ENCODE measurements around the gene NOD1. TPM values are rescaled to one million over a fixed set of nuclear protein-coding genes. Genes with fewer than 3 reads are reported as not detected.
"Not testable (repeated sequence)": the region's sequence is repeated elsewhere in the genome, so short reads cannot be mapped to it uniquely, and the experiment has no call there.

NOD1 gene
- total and polyA plus RNA-seq, 2 of the 8 experiments (the other 6 are each of a cell fraction or from before 2014, with no cell fraction given), result 3.8 to 6.5 TPM

DNA sequence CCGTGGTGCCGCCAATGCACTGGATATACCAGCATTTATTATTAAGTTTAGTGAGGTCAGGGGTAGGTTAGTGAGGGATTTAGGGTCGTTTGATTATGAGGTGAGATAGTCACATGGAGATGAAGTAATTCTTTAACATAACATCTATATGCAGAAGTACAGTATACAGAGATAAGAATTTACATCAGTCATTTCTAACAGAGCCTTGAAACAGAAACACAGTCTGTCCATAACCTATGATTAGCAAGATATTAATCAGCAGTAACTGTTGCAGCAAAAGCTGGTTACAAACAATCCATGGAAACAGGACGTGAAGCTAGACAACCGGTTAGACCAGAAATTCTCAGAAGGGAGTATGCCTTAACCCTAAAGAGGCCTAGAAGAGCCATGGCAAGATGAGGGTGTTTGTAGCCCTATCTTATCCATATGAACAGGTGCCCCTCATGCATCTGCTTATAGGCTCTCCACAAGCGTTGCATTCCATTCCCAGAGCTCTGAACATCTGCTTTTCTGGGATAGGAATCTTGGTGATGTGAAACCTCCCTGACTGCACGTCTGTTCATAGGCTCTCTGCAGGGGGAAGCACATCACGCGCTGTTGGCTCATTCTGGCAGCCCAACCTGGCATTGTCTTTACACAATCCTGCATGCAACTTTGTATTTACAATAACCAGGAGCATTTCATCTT, 30.7 kb upstream of the NOD1 start:
- H3K9ac ChIP-seq (replicated peaks in 1 of 4; ENCODE audit: extremely low read depth in 1 of 4, low read depth in 3 of 4, low read length in 3 of 4); H3K4ac ChIP-seq (replicated peaks; ENCODE audit: insufficient read length, low read depth, low read length); H4K20me1 ChIP-seq (replicated peaks in 1 of 2; ENCODE audit: control insufficient read depth in 1 of 2, insufficient read depth in 2 of 2, low read length in 2 of 2); H3K23ac ChIP-seq (ENCODE audit: insufficient read length); H3K27me3 ChIP-seq (replicated peaks in 1 of 4; ENCODE audit: control insufficient read depth in 3 of 4, extremely low read depth in 1 of 4, insufficient read depth in 3 of 4, low read length in 3 of 4); H4K91ac ChIP-seq (replicated peaks; ENCODE audit: insufficient read length, low read length); H3K27ac ChIP-seq (ENCODE audit: low read depth, low read length); H2BK20ac ChIP-seq (ENCODE audit: low read length); H3K56ac ChIP-seq (replicated peaks; ENCODE audit: insufficient read length, low read depth, low read length); H2BK5ac ChIP-seq (ENCODE audit: low read depth, low read length); H3K36me3 ChIP-seq (ENCODE audit: control insufficient read depth in 2 of 4, insufficient read depth in 4 of 4, low read length in 3 of 4); H4K5ac ChIP-seq (ENCODE audit: insufficient read length, low read depth, low read length); H3K14ac ChIP-seq (ENCODE audit: insufficient read length); H3K9me3 ChIP-seq (ENCODE audit: insufficient read depth in 2 of 2, low read depth in 1 of 2, low read length in 1 of 2); H3K4me2 ChIP-seq (ENCODE audit: insufficient read depth in 1 of 2, low read depth in 2 of 2, low read length in 2 of 2); H3K79me1 ChIP-seq (ENCODE audit: low read depth, low read length); H4K8ac ChIP-seq (ENCODE audit: extremely low read depth, insufficient read depth, low read length); H3K79me2 ChIP-seq (ENCODE audit: control insufficient read depth in 1 of 2, insufficient read depth in 2 of 2, low read length in 2 of 2); DNase-seq (ENCODE audit: low read depth in 1 of 2, low spot score in 2 of 2); H3K18ac ChIP-seq (ENCODE audit: extremely low read depth, low read length); H2BK15ac ChIP-seq (ENCODE audit: low read length); H2BK12ac ChIP-seq (ENCODE audit: low read depth, low read length); FAIRE-seq; H2AK5ac ChIP-seq (ENCODE audit: low read depth, low read length); H2AFZ ChIP-seq (ENCODE audit: low read length); H3K4me1 ChIP-seq (replicated peaks in 1 of 4; ENCODE audit: control insufficient read depth in 3 of 4, insufficient read depth in 4 of 4, low read length in 3 of 4); H3K23me2 ChIP-seq (ENCODE audit: low read depth, low read length); H3K4me3 ChIP-seq (ENCODE audit: extremely low read depth in 1 of 4, insufficient read depth in 2 of 4, low read depth in 3 of 4, low read length in 4 of 4); H2BK120ac ChIP-seq (replicated peaks; ENCODE audit: low read depth, low read length): not testable (repeated sequence)
- ChIA-PET POLR2A (ENCODE audit: partially characterized antibody) (interaction anchor here (1.4 kb wide), 1 partner anchor 40 kb away, joined by 3 read pairs; no protein-coding TSS in a partner anchor), CTCF (ENCODE audit: partially characterized antibody) (interaction anchor here (0.5 to 4.9 kb wide), 19 partner anchors 10 to 474 kb away, joined by 3 to 63 read pairs (median 5); no protein-coding TSS in a partner anchor)
- 84% methylated on average over 9 of the region's 9 CpGs; no CpG with 5 or more reads in 1 of the 2 experiments for WGBS, 2 experiments (ENCODE audit: extremely low coverage in 1 of 2, insufficient coverage in 1 of 2, insufficient read length in 1 of 2, insufficient replicate concordance in 2 of 2, low coverage in 1 of 2, low lambda C conversion rate in 2 of 2, missing lambda C conversion rate in 1 of 2)

Data from H1 (cell line).